ENCODE data around the gene PRSS21.

Gene PRSS21

GRCh38 chr16:2779978-2780898, 36.8 kb upstream of the PRSS21 start:
- no peak for DNase-seq

GRCh38 chr16:2782583-2783351, 34.3 kb upstream of the PRSS21 start:
- DNase-seq = no peak

- no peak for DNase-seq
These were observed 33.3 kb upstream of the PRSS21 start for GRCh38 chr16:2783581-2784357.

GRCh38 chr16:2784358-2785100, 32.5 kb upstream of the PRSS21 start:
- no peak for DNase-seq

GRCh38 chr16:2785101-2785991, 31.7 kb upstream of the PRSS21 start:
- DNase-seq = peak; percentile 33

- no peak for DNase-seq
These were observed 30.8 kb upstream of the PRSS21 start for GRCh38 chr16:2786061-2786825.

GRCh38 chr16:2786826-2787151, 30.2 kb upstream of the PRSS21 start:
- DNase-seq = no peak

- no peak for DNase-seq
These were observed 29.6 kb upstream of the PRSS21 start, which contains the start of gene PRSS33 for GRCh38 chr16:2787406-2787805. TSS of gene PRSS33 (minus strand) at chr16:2787560. CDS start at chr16:2786547, 1,013 bp downstream.

- DNase-seq = no peak
These were observed 29.1 kb upstream of the PRSS21 start for GRCh38 chr16:2787961-2788360.

GRCh38 chr16:2790631-2791030, 26.4 kb upstream of the PRSS21 start:
- DNase-seq = no peak

GRCh38 chr16:2791174-2791573, 25.9 kb upstream of the PRSS21 start:
- DNase-seq = no peak

- DNase-seq = no peak
These were observed 24.1 kb upstream of the PRSS21 start for GRCh38 chr16:2792940-2793339.

GRCh38 chr16:2795395-2796143, 21.5 kb upstream of the PRSS21 start:
- DNase-seq = no peak

- DNase-seq = no peak
These were observed 18.3 kb upstream of the PRSS21 start for GRCh38 chr16:2798723-2799204.

GRCh38 chr16:2799205-2799858, 17.7 kb upstream of the PRSS21 start:
- DNase-seq = no peak

GRCh38 chr16:2799859-2800226, 17.2 kb upstream of the PRSS21 start:
- no peak for DNase-seq

- DNase-seq = no peak
These were observed 13.4 kb upstream of the PRSS21 start for GRCh38 chr16:2803545-2804195.

GRCh38 chr16:2804728-2805127, 12.3 kb upstream of the PRSS21 start:
- DNase-seq = no peak

- DNase-seq = no peak
These were observed 10.8 kb upstream of the PRSS21 start for GRCh38 chr16:2806286-2806685.
